ENCODE measurements around the gene OR5K1. TPM values are rescaled to one million over a fixed set of nuclear protein-coding genes. Genes with fewer than 3 reads are reported as not detected.

The OR5K1 gene
- total RNA-seq, 1 donor from 2014 or later: not detected

DNA sequence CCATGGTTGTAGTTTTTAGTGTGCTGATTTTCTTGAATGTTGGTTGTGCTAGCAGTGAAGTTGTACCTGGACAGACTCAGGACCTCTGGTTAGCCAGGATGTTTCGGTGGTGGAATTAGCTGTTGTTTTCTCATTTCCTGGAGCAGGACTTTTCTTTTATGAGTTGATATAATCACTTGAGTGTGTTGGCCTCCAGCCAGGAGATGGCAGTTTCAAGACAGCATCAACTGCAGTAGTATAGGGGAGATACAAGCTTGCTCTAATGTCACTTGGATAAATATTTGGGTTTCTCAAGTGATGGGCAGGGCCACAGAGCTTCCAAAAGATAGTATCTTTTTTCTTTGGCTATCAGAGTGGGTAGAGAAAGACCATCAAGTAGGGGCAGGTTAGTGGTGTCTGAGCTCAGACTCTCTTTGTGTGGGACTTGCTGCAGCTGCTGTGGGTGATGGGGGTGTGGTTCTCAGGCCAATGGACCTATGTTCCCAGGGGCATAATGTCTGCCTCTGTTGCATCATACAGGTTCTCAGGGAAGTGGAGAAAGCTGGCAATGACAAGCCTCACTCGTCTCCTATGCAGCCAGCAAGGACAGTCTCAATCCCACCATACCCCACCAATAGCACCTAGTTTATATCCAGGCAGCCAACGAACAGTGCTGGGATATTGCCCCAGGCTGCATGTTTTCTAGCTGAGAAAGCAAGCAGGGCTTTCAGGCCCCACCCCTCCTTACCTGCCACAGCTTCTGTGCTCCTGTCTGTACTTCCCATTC, 19.9 kb downstream of the OR5K1 start:
- no peaks in the 10 kb centered on the region for H4K20me1 ChIP-seq (ENCODE audit: insufficient read depth, low read length)
- TF ChIP-seq CTCF (IDR thresholded peaks at IDR 0.05; ENCODE audit: insufficient read depth, low read depth, low read length) (no peak), EZH2 (IDR thresholded peaks at IDR 0.05; ENCODE audit: insufficient read depth, low read length) (no peak)
- peaks cover 4% of the 10 kb centered on the region for H3K9me3 ChIP-seq (ENCODE audit: insufficient read depth, low read depth, low read length)
- Mint-ChIP-seq H3K4me3 (ENCODE audit: unreplicated experiment) (no peak overlapping the region), H3K9me3 (ENCODE audit: unreplicated experiment) (peaks cover 7% of the 10 kb centered on the region), H3K36me3 (ENCODE audit: low read depth, unreplicated experiment) (peaks cover 3% of the 10 kb centered on the region), H3K27me3 (ENCODE audit: low read depth, unreplicated experiment) (no peaks in the 10 kb centered on the region), H3K4me1 (ENCODE audit: low read depth, unreplicated experiment) (no peaks in the 10 kb centered on the region), H3K27ac (ENCODE audit: unreplicated experiment) (no peak overlapping the region)
- H3K9ac ChIP-seq (ENCODE audit: low read length): no peak overlapping the region
- H3K4me2 ChIP-seq (ENCODE audit: low read length): no peak overlapping the region
- no peaks in the 10 kb centered on the region for H3K36me3 ChIP-seq (ENCODE audit: insufficient read depth, low read length)
- no peak for FAIRE-seq
- no peaks in the 10 kb centered on the region for H3K4me1 ChIP-seq (ENCODE audit: insufficient read depth, low read length)
- no peak overlapping the region for H3K4me3 ChIP-seq (ENCODE audit: insufficient read depth, low read depth, low read length)
- DNase-seq (ENCODE audit: low read depth): no peak
- H3K27ac ChIP-seq (ENCODE audit: low read depth, low read length): no peak overlapping the region
- no peak overlapping the region for H2AFZ ChIP-seq (ENCODE audit: low read depth, low read length)
- no peaks in the 10 kb centered on the region for H3K79me2 ChIP-seq (ENCODE audit: insufficient read depth, low read length)
- H3K27me3 ChIP-seq (ENCODE audit: insufficient read depth, low read length): no peaks in the 10 kb centered on the region

- Histone ChIP-seq H2AFZ (ENCODE audit: low read depth, low read length) (no peak overlapping the region), H3K27ac (ENCODE audit: low read depth, low read length) (no peak overlapping the region), H3K9me3 (ENCODE audit: insufficient read depth, low read depth, low read length) (peaks cover 4% of the 10 kb centered on the region), H3K4me1 (ENCODE audit: insufficient read depth, low read length) (no peaks in the 10 kb centered on the region), H3K4me2 (ENCODE audit: low read length) (no peak overlapping the region), H3K36me3 (ENCODE audit: insufficient read depth, low read length) (no peaks in the 10 kb centered on the region), H3K27me3 (ENCODE audit: insufficient read depth, low read length) (no peaks in the 10 kb centered on the region), H4K20me1 (ENCODE audit: insufficient read depth, low read length) (no peaks in the 10 kb centered on the region), H3K79me2 (ENCODE audit: insufficient read depth, low read length) (no peaks in the 10 kb centered on the region), H3K9ac (ENCODE audit: low read length) (no peak overlapping the region), H3K4me3 (ENCODE audit: insufficient read depth, low read depth, low read length) (no peak overlapping the region)
- Mint-ChIP-seq H3K27me3 (ENCODE audit: low read depth, unreplicated experiment) (no peaks in the 10 kb centered on the region), H3K4me1 (ENCODE audit: low read depth, unreplicated experiment) (no peaks in the 10 kb centered on the region), H3K4me3 (ENCODE audit: unreplicated experiment) (no peak overlapping the region), H3K36me3 (ENCODE audit: low read depth, unreplicated experiment) (peaks cover 3% of the 10 kb centered on the region), H3K27ac (ENCODE audit: unreplicated experiment) (no peak overlapping the region), H3K9me3 (ENCODE audit: unreplicated experiment) (peaks cover 10% of the 10 kb centered on the region)
- DNase-seq (ENCODE audit: low read depth) (no peak), FAIRE-seq (no peak)
- TF ChIP-seq EZH2 (IDR thresholded peaks at IDR 0.05; ENCODE audit: insufficient read depth, low read length) (no peak), CTCF (IDR thresholded peaks at IDR 0.05; ENCODE audit: insufficient read depth, low read depth, low read length) (no peak)
Measured at GRCh38 chr3:98483626-98484025, 20.6 kb downstream of the OR5K1 start.

DNA sequence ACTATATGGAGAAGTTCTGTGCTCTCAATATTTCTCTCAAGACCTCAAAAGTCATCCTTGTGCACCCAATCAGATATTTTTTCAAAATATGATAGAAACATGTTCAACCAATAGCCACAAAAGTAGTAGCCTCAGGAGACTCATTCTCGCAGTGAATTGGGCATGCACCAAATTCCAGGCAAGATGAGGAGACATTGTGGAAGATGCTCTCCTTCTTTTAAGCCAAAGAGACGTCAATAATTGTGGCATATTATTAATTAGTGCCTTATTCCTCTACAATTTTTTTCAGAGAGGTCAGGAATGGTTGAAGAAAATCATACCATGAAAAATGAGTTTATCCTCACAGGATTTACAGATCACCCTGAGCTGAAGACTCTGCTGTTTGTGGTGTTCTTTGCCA, 34.4 kb downstream of the OR5K1 start, which contains the start of gene OR5K2:
Gene OR5K2, plus strand, starts transcription at position 301 of the 400 bp plus-strand sequence. Its CDS starts 0 bp downstream, at position 301.
- FAIRE-seq (no peak), DNase-seq (ENCODE audit: low read depth) (no peak)
- TF ChIP-seq EZH2 (IDR thresholded peaks at IDR 0.05; ENCODE audit: insufficient read depth, low read length): no peak
- no peak for TF ChIP-seq CTCF (IDR thresholded peaks at IDR 0.05; ENCODE audit: insufficient read depth, low read depth, low read length)
- no peaks in the 10 kb centered on the region for H3K4me1 ChIP-seq (ENCODE audit: insufficient read depth, low read length)
- no peak within 1 kb of the TSS for H3K9ac ChIP-seq (ENCODE audit: low read length)
- no peak within 1 kb of the TSS for H3K4me3 ChIP-seq (ENCODE audit: insufficient read depth, low read depth, low read length)
- H2AFZ ChIP-seq (ENCODE audit: low read depth, low read length): no peak within 1 kb of the TSS
- H3K9me3 ChIP-seq (ENCODE audit: insufficient read depth, low read depth, low read length): no peaks in the 10 kb centered on the region
- H3K36me3 ChIP-seq (ENCODE audit: insufficient read depth, low read length): no peaks in the 10 kb centered on the region
- Mint-ChIP-seq H3K27me3 (ENCODE audit: low read depth, unreplicated experiment) (no peaks in the 10 kb centered on the region), H3K27ac (ENCODE audit: unreplicated experiment) (no peak within 1 kb of the TSS), H3K9me3 (ENCODE audit: unreplicated experiment) (no peaks in the 10 kb centered on the region), H3K4me3 (ENCODE audit: unreplicated experiment) (no peak within 1 kb of the TSS), H3K4me1 (ENCODE audit: low read depth, unreplicated experiment) (no peaks in the 10 kb centered on the region), H3K36me3 (ENCODE audit: low read depth, unreplicated experiment) (no peaks in the 10 kb centered on the region)
- H4K20me1 ChIP-seq (ENCODE audit: insufficient read depth, low read length): no peaks in the 10 kb centered on the region
- no peaks in the 10 kb centered on the region for H3K79me2 ChIP-seq (ENCODE audit: insufficient read depth, low read length)
- H3K27ac ChIP-seq (ENCODE audit: low read depth, low read length): no peak within 1 kb of the TSS
- H3K4me2 ChIP-seq (ENCODE audit: low read length): no peak within 1 kb of the TSS
- H3K27me3 ChIP-seq (ENCODE audit: insufficient read depth, low read length): no peaks in the 10 kb centered on the region
